OCI-LY3 (cell line): ENCODE data around the gene SASH1.

Source experiments
- H2AFZ ChIP-seq: fragments of 200-600, 300-600 bp; shearing (Covaris generic); 2 replicates; pipeline ENCODE4 v1.6.0; 2014; ENCODE audit warnings: antibody characterized with exemption, low read depth, low read length
- H3K27ac ChIP-seq: fragments of 200-600, 300-600 bp; sonication (generic); 2 replicates; pipeline ENCODE4 v1.5.1; 2014; ENCODE audit warnings: mild to moderate bottlenecking, low read length, moderate library complexity, mixed read lengths
- H3K27me3 ChIP-seq: fragments of 200-600, 300-600 bp; sonication (generic); 2 replicates; pipeline ENCODE4 v1.6.1; 2014; ENCODE audit warnings: low read depth, low read length, mixed read lengths
- H3K36me3 ChIP-seq: fragments of 200-600, 300-600 bp; sonication (generic); replicated peaks from 2 replicates; pipeline ENCODE3; 2014; ENCODE audit warnings: low read depth, low read length, mixed read lengths
- H3K4me1 ChIP-seq: fragments of 300-600, 200-600 bp; sonication (generic); 2 replicates; pipeline ENCODE4 v1.6.1; 2014; ENCODE audit warnings: low read length, mixed read lengths
- H3K4me2 ChIP-seq: fragments of 200-600, 300-600 bp; sonication (generic); 2 replicates; pipeline ENCODE4 v1.6.1; 2014; ENCODE audit warnings: low read length, mixed read lengths
- H3K4me3 ChIP-seq: fragments of 300-600, 200-600 bp; sonication (generic); 2 replicates; pipeline ENCODE4 v1.5.1; 2014; ENCODE audit warnings: antibody characterized with exemption, mild to moderate bottlenecking, low read length, moderate library complexity
- H3K79me2 ChIP-seq: fragments of 300-600, 200-600 bp; shearing (Covaris generic); 2 replicates; pipeline ENCODE4 v1.6.1; 2014; ENCODE audit warnings: mild to moderate bottlenecking, low read length, mixed read lengths
- H3K9ac ChIP-seq: fragments of 300-600, 200-600 bp; shearing (Covaris generic); 2 replicates; pipeline ENCODE4 v1.6.0; 2014; ENCODE audit warnings: mild to moderate bottlenecking, low read length, moderate library complexity
- H3K9me3 ChIP-seq: fragments of 200-600, 300-600 bp; shearing (Covaris generic); 2 replicates; pipeline ENCODE4 v1.6.1; 2014; ENCODE audit warnings: low read length, mixed read lengths; ENCODE audit not compliant: insufficient read depth
- H4K20me1 ChIP-seq: fragments of 200-600, 300-600 bp; sonication (generic); 2 replicates; pipeline ENCODE4 v1.6.1; 2016; ENCODE audit warnings: low read length, mixed read lengths; ENCODE audit not compliant: insufficient read depth
- EZH2phosphoT487 ChIP-seq: fragments of 200-600 bp; shearing (Covaris generic); IDR thresholded peaks from 2 replicates; pipeline ENCODE4 v1.6.1; 2018; ENCODE audit warnings: antibody characterized with exemption, mixed run types, low read depth
- TF ChIP-seq, protein P1 (sequence below): fragments of 200-600, 300-600 bp; sonication (generic); IDR thresholded peaks from 2 replicates; pipeline ENCODE4 v1.5.1; 2014; ENCODE audit warnings: antibody characterized with exemption, low read length, low read depth

SASH1 gene

DNA sequence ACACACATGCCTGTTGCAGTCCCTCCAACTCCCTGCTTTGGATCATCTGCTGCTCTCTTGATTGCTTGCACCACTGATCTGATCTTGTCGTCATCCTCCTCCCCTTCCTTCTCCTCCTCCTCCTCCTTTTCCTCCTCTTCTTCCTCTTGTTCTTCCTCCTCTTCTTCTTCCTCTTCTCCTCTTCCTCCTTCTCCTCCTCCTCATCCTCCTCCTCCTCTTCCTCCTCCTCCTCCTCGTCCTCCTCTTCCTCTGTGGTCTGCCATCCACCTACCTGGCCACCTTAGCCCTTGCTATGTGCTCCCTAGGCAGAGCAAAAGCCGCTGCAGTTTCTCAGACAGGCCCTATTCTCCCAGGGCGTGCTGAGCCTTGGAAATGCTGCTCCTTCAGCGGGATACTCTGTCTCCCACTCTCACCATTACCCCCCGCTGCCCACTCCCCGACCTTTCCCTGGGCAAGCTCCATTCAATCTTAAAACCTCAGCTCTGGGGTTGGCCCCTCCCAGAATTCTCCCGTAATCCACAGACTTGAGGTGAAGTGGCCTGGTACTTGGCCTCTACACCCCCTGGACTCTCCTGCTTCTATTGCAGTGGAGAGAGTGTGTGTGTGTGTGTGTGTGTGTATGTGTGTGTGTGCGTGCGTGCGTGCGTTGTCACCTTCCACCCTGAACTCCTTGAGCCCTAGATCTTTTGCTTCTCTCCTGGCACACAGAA is 105.0 kb downstream of the SASH1 start:
- H4K20me1 ChIP-seq, result no peaks in the 10 kb centered on the region
- TF ChIP-seq, protein P1, sequence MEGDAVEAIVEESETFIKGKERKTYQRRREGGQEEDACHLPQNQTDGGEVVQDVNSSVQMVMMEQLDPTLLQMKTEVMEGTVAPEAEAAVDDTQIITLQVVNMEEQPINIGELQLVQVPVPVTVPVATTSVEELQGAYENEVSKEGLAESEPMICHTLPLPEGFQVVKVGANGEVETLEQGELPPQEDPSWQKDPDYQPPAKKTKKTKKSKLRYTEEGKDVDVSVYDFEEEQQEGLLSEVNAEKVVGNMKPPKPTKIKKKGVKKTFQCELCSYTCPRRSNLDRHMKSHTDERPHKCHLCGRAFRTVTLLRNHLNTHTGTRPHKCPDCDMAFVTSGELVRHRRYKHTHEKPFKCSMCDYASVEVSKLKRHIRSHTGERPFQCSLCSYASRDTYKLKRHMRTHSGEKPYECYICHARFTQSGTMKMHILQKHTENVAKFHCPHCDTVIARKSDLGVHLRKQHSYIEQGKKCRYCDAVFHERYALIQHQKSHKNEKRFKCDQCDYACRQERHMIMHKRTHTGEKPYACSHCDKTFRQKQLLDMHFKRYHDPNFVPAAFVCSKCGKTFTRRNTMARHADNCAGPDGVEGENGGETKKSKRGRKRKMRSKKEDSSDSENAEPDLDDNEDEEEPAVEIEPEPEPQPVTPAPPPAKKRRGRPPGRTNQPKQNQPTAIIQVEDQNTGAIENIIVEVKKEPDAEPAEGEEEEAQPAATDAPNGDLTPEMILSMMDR, result no peak
- no peak for TF ChIP-seq EZH2phosphoT487
- no peak overlapping the region for H3K4me2 ChIP-seq
- H3K27ac ChIP-seq, result no peak overlapping the region
- H3K27me3 ChIP-seq, result no peaks in the 10 kb centered on the region
- no peak overlapping the region for H2AFZ ChIP-seq
- no peaks in the 10 kb centered on the region for H3K9me3 ChIP-seq
- H3K79me2 ChIP-seq, result no peaks in the 10 kb centered on the region
- H3K9ac ChIP-seq, result no peak overlapping the region
- no peaks in the 10 kb centered on the region for H3K4me1 ChIP-seq
- no peaks in the 10 kb centered on the region for H3K36me3 ChIP-seq
- no peak overlapping the region for H3K4me3 ChIP-seq

DNA sequence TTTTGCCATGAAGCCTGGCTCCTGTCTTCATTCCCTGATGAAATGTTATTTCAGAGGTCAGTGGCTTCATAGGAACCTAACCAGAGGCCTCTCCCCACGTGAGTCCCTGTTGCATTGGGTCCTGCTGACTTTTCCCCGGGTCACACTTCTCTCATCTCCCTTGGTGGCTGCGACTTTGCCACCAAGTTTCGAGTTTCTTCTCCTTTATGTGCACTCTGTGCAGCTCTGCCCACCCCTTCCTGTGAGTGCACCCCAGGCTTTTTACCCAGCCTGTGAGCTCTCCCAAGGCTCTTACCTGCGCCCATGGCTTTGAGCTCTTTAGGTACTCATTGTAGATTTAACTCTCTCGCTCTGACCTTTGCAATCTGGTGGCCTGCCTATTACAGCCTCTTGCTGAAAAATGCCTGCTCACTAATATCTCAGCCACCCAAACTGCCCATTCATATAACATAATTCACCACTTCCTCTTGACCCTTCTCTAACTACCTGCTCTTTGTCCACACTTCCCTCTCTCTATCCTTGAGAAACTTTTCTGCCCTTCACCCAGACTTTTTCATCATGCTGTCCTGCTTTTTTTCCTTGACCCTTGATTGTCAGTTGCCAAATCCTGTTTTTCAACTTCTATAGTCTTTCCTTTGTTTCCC is 105.9 kb downstream of the SASH1 start:
- H2AFZ ChIP-seq, result no peak overlapping the region
- no peaks in the 10 kb centered on the region for H3K4me1 ChIP-seq
- H3K4me3 ChIP-seq, result no peak overlapping the region
- no peaks in the 10 kb centered on the region for H3K36me3 ChIP-seq
- H3K27me3 ChIP-seq, result no peaks in the 10 kb centered on the region
- H3K27ac ChIP-seq, result no peak overlapping the region
- no peak overlapping the region for H3K4me2 ChIP-seq
- no peaks in the 10 kb centered on the region for H3K9me3 ChIP-seq
- no peak overlapping the region for H3K9ac ChIP-seq
- TF ChIP-seq, protein P1, result no peak
- no peak for TF ChIP-seq EZH2phosphoT487
- no peaks in the 10 kb centered on the region for H4K20me1 ChIP-seq
- H3K79me2 ChIP-seq, result no peaks in the 10 kb centered on the region

DNA sequence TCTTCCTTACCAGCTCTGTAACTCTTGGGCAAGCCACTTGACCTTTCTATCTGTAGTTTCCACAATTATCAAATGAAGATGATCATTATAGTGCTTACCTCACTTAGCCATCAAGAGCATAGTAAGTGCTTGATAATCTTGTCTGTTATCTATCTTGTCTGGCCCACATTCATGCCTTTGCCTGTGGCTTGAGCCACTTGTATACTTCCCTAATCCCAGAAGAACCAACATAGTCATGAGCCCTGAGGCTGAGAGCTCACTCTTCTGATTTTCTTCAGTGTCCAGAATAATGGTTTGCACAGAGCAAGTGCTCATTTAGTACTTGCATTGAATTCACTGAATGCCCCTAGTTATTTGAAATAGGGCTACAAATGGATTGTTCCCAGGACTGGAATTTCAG is 108.2 kb downstream of the SASH1 start:
- no peaks in the 10 kb centered on the region for H3K9me3 ChIP-seq
- H3K4me1 ChIP-seq, result no peaks in the 10 kb centered on the region
- no peaks in the 10 kb centered on the region for H3K79me2 ChIP-seq
- H3K4me3 ChIP-seq, result no peak overlapping the region
- H3K27ac ChIP-seq, result no peak overlapping the region
- H3K9ac ChIP-seq, result no peak overlapping the region
- no peak overlapping the region for H2AFZ ChIP-seq
- no peaks in the 10 kb centered on the region for H3K36me3 ChIP-seq
- no peak for TF ChIP-seq EZH2phosphoT487
- TF ChIP-seq, protein P1, result no peak
- H4K20me1 ChIP-seq, result no peaks in the 10 kb centered on the region
- no peaks in the 10 kb centered on the region for H3K27me3 ChIP-seq
- no peak overlapping the region for H3K4me2 ChIP-seq

DNA sequence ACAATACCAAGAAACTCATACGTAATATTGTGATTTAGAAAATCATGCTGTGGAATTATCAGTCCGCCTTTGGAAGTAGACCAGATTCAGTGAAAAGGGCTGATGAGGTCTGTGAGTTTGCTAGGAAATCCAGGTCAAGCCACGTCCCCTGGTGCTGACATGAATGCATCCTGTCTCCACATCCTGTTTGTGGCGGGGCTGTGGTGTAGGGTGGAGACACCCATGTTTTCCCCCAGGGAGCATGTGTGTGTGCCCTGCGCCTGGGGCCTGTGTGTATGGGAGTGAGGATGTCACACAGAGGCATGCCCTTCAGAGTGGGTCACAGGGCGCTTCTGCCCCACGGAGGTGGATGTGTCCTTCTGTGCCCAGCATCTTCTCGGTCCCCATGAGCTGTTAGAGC is 109.1 kb downstream of the SASH1 start:
- Histone ChIP-seq H3K27me3 (no peaks in the 10 kb centered on the region), H3K9ac (no peak overlapping the region), H3K36me3 (no peaks in the 10 kb centered on the region), H3K4me2 (no peak overlapping the region), H3K9me3 (no peaks in the 10 kb centered on the region), H4K20me1 (no peaks in the 10 kb centered on the region), H3K79me2 (no peaks in the 10 kb centered on the region), H2AFZ (no peak overlapping the region), H3K27ac (no peak overlapping the region), H3K4me1 (no peaks in the 10 kb centered on the region), H3K4me3 (no peak overlapping the region)
- TF ChIP-seq, protein P1, result no peak
- TF ChIP-seq EZH2phosphoT487, result no peak
